Left lung (tissue), 10 donors: Measurements from ENCODE around the gene TMEM235. TPM values are rescaled to one million over a fixed set of nuclear protein-coding genes. Genes with fewer than 3 reads are reported as not detected.

ENCODE experiments used
- ATAC-seq: fragments of 200-7000 bp; cut with Tn5 transposase; one replicate; pipeline ENCODE4 v1.9.1; 2020; ENCODE audit warnings: moderate library complexity
- DNase-seq, 4 donors: peaks; one replicate each; pipeline ENCODE4 v3.0.0-alpha.2; 2013 to 2020
- H3K27ac ChIP-seq, 2 donors: fragments of 200-600 bp; sonication (generic) in 1 of 2; one replicate each; pipeline versions ENCODE4 v1.5.0 to v1.8.0; 2020 to 2021
- H3K27me3 ChIP-seq, 2 donors: fragments of 200-600 bp; sonication (generic) in 1 of 2; one replicate each; pipeline versions ENCODE4 v1.5.0 to v1.8.0; 2020 to 2021
- H3K36me3 ChIP-seq, 2 donors: fragments of 200-600 bp; sonication (generic) in 1 of 2; one replicate each; pipeline versions ENCODE4 v1.5.0 to v1.8.0; 2020 to 2021
- H3K4me1 ChIP-seq, 2 donors: fragments of 200-600 bp; one replicate each; pipeline ENCODE4 v1.8.0; 2021
- H3K4me3 ChIP-seq, 2 donors: fragments of 200-600 bp; sonication (generic) in 1 of 2; one replicate each; pipeline versions ENCODE4 v1.5.0 to v1.8.0; 2020 to 2021; ENCODE audit warnings: mild to moderate bottlenecking in 1 of 2
- H3K9me3 ChIP-seq, 2 donors: fragments of 200-600 bp; sonication (generic) in 1 of 2; one replicate each; pipeline versions ENCODE4 v1.5.0 to v1.8.0; 2020 to 2021
- intact Hi-C, 2 donors: fragments of 100-400 bp; cut with DNase I; formaldehyde crosslinking; loops; one replicate each; pipeline versions ENCODE4 v1.11.2 to v1.14.2; 2022
- polyA plus RNA-seq, 6 donors: library from polyadenylated mRNA; unstranded; fragments of 120-200 nt; gene quantifications; one replicate each; pipeline ENCODE4 v1.2.1, GENCODE V29; 2013; ENCODE audit not compliant: insufficient read length in 6 of 6
- total RNA-seq, 2 donors: library from RNA; stranded (reverse); fragmentation: NEBNext Ultra II Directional; extraction: Animal tissue kit (Norgen Biotek cat#: 25700); gene quantifications; one replicate each; pipeline ENCODE4 v1.2.1, GENCODE V29; 2021
- TF ChIP-seq, protein P1 (sequence below), 2 donors: fragments of 200-600 bp; sonication (generic) in 1 of 2; IDR thresholded peaks; one replicate each; pipeline versions ENCODE4 v1.5.0 to v1.8.0; 2021; ENCODE audit warnings: antibody characterized with exemption in 2 of 2
- donor health status: DM: no; HTN: yes; CAD: no.
- donor health status: DM: no; HTN: no; CAD: no.

TMEM235 gene
- total and polyA plus RNA-seq, 8 donors, result 0.11 to 0.35 (median 0.23) TPM; not detected in 4

DNA sequence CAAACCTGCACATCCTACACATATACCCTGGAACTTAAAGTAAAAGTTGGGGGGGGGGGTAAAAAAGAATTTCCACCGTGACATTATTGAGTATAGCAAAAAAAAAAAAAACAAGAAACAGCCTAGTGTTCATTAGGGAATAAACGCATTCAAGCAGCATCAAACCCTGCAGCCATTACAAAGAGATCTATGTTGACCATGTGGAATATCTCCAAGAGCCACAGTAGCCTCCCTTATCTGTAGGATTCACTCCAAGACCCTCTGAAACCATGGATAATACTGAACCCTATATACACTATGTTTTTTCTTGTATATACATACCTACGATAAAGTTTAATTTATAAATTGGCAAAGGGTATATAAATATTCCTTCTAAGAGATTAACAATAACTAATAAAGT, 22.9 kb upstream of the TMEM235 start:
- no peak for ATAC-seq
- H3K4me1 ChIP-seq, result peaks cover 0 to 9% of the 10 kb centered on the region in 2 donors
- no peak for DNase-seq
- TF ChIP-seq, protein P1, sequence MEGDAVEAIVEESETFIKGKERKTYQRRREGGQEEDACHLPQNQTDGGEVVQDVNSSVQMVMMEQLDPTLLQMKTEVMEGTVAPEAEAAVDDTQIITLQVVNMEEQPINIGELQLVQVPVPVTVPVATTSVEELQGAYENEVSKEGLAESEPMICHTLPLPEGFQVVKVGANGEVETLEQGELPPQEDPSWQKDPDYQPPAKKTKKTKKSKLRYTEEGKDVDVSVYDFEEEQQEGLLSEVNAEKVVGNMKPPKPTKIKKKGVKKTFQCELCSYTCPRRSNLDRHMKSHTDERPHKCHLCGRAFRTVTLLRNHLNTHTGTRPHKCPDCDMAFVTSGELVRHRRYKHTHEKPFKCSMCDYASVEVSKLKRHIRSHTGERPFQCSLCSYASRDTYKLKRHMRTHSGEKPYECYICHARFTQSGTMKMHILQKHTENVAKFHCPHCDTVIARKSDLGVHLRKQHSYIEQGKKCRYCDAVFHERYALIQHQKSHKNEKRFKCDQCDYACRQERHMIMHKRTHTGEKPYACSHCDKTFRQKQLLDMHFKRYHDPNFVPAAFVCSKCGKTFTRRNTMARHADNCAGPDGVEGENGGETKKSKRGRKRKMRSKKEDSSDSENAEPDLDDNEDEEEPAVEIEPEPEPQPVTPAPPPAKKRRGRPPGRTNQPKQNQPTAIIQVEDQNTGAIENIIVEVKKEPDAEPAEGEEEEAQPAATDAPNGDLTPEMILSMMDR (IDR thresholded peaks at IDR 0.05), result no peak
- no peaks in the 10 kb centered on the region for H3K27me3 ChIP-seq
- no peaks in the 10 kb centered on the region for H3K9me3 ChIP-seq
- H3K36me3 ChIP-seq, result peaks cover 0 to 19% of the 10 kb centered on the region in 2 donors
- H3K27ac ChIP-seq, result no peak overlapping the region
- intact Hi-C loops, result no loop called here
- no peak overlapping the region for H3K4me3 ChIP-seq

DNA sequence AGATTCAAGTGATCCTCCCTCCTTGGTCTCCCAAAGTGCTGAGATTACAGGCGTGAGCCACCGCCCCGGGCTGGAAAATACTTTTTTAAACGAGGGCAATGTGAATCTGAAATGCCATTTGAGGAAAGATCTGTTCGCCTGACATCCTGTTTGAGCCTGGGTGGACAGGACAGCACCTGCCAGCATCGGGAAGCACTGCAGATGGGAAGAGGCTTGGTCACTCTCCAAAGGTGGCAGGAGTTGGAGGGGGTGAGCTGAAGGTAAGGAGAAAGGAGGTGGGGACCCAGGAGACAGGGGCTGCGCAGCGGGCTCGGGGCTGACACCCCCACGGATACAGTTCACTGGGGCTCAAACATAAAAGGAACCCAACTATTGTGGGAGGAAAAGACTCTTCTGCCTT, 21.3 kb upstream of the TMEM235 start:
- Histone ChIP-seq H3K36me3 (peaks cover 0 to 5% of the 10 kb centered on the region in 2 donors), H3K4me1 (peaks cover 4 to 25% of the 10 kb centered on the region in 2 donors), H3K27me3 (no peaks in the 10 kb centered on the region), H3K4me3 (no peak overlapping the region), H3K27ac (no peak overlapping the region), H3K9me3 (no peaks in the 10 kb centered on the region)
- DNase-seq (no peak), ATAC-seq (no peak)
- TF ChIP-seq, protein P1 (IDR thresholded peaks at IDR 0.05), result no peak
- intact Hi-C loops, result no loop called here

DNA sequence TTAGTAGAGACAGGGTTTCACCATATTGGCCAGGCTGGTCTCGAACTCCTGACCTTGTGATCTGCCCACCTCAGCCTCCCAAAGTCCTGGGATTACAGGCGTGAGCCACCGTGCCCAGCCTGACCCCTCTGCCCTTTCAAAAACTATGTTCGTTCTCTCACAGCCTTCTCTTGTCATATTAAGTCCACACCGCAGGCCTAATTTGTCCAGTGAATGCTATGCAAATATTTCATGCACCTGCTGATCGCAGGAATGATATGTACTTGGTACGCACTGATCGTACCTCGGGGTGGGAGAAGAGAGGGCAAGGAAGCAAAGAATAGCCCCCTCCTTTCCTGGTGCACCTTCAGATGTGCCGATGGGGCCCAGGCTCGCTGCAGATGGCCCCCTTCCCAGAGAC, 20.4 kb upstream of the TMEM235 start:
- Histone ChIP-seq H3K27ac (no peak overlapping the region), H3K4me3 (no peak overlapping the region), H3K9me3 (no peaks in the 10 kb centered on the region), H3K27me3 (no peaks in the 10 kb centered on the region), H3K36me3 (no peaks in the 10 kb centered on the region), H3K4me1 (peaks cover 4 to 28% of the 10 kb centered on the region in 2 donors)
- no peak for DNase-seq
- TF ChIP-seq, protein P1 (IDR thresholded peaks at IDR 0.05), result no peak
- no peak for ATAC-seq
- intact Hi-C loops, result no loop called here

DNA sequence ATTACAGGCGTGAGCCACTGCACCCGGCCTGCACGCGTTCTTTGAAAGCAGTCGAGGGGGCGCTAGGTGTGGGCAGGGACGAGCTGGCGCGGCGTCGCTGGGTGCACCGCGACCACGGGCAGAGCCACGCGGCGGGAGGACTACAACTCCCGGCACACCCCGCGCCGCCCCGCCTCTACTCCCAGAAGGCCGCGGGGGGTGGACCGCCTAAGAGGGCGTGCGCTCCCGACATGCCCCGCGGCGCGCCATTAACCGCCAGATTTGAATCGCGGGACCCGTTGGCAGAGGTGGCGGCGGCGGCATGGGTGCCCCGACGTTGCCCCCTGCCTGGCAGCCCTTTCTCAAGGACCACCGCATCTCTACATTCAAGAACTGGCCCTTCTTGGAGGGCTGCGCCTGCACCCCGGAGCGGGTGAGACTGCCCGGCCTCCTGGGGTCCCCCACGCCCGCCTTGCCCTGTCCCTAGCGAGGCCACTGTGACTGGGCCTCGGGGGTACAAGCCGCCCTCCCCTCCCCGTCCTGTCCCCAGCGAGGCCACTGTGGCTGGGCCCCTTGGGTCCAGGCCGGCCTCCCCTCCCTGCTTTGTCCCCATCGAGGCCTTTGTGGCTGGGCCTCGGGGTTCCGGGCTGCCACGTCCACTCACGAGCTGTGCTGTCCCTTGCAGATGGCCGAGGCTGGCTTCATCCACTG, 17.3 kb upstream of the TMEM235 start, which contains the start of gene BIRC5:
TSS of gene BIRC5 (plus strand) at position 238 of the 690 bp plus-strand sequence. CDS start at position 302, 64 bp downstream.
- peak; percentile 100 for ATAC-seq
- TF ChIP-seq, protein P1 (IDR thresholded peaks at IDR 0.05), result no peak
- H3K36me3 ChIP-seq, result no peaks in the 10 kb centered on the region
- no peaks in the 10 kb centered on the region for H3K27me3 ChIP-seq
- H3K27ac ChIP-seq, result no peak within 1 kb of the TSS
- intact Hi-C loops, result no loop called here
- peak; percentile 72 to 96 (median 90) for DNase-seq
- H3K4me1 ChIP-seq, result peaks cover 4 to 20% of the 10 kb centered on the region in 2 donors
- H3K9me3 ChIP-seq, result no peaks in the 10 kb centered on the region
- peak within 1 kb of the TSS; percentile 46 to 48 for H3K4me3 ChIP-seq

DNA sequence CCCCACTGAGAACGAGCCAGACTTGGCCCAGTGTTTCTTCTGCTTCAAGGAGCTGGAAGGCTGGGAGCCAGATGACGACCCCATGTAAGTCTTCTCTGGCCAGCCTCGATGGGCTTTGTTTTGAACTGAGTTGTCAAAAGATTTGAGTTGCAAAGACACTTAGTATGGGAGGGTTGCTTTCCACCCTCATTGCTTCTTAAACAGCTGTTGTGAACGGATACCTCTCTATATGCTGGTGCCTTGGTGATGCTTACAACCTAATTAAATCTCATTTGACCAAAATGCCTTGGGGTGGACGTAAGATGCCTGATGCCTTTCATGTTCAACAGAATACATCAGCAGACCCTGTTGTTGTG, 16.7 kb upstream of the TMEM235 start:
- DNase-seq, result no peak
- TF ChIP-seq, protein P1 (IDR thresholded peaks at IDR 0.05), result no peak
- H3K4me1 ChIP-seq, result peaks cover 4 to 20% of the 10 kb centered on the region in 2 donors
- H3K27me3 ChIP-seq, result no peaks in the 10 kb centered on the region
- H3K4me3 ChIP-seq, result peak overlapping the region; percentile 46 to 48
- no peak overlapping the region for H3K27ac ChIP-seq
- peaks cover 0 to 5% of the 10 kb centered on the region in 2 donors for H3K36me3 ChIP-seq
- intact Hi-C loops, result no loop called here
- no peak for ATAC-seq
- H3K9me3 ChIP-seq, result no peaks in the 10 kb centered on the region
